Fibroblast of the aortic adventitia (primary cell): ENCODE measurements around the gene ZNF586. TPM values are rescaled to one million over a fixed set of nuclear protein-coding genes. Genes with fewer than 3 reads are reported as not detected.
A peak's percentile ranks its signal among the peaks of the same experiment; 100 is the strongest.
"Not testable (repeated sequence)": the region's sequence is repeated elsewhere in the genome, so short reads cannot be mapped to it uniquely, and the experiment has no call there.

Experiments
- DNase-seq: peaks from one replicate; pipeline ENCODE4 v3.0.0-alpha.2; 2010; ENCODE audit warnings: low read depth
- H3K4me3 ChIP-seq: 2 replicates; pipeline ENCODE4 v1.5.1; 2011; ENCODE audit warnings: low read depth, mild to moderate bottlenecking, control low read depth, low read length, moderate library complexity
- total RNA-seq: library from RNA; depleted of rRNA; stranded (reverse); fragments of >200 nt; gene quantifications from 2 replicates; pipeline ENCODE4 v1.2.3, GENCODE V29; 2012; ENCODE audit warnings: low replicate concordance
- TF ChIP-seq, protein P1 (sequence below): IDR thresholded peaks from 2 replicates; pipeline ENCODE4 v1.5.1; 2011; ENCODE audit warnings: mild to moderate bottlenecking, low read length, control low read depth, inconsistent platforms; ENCODE audit not compliant: insufficient read depth

Gene ZNF586
- 13.7 and 15.0 TPM in 2 replicates for total RNA-seq

DNA sequence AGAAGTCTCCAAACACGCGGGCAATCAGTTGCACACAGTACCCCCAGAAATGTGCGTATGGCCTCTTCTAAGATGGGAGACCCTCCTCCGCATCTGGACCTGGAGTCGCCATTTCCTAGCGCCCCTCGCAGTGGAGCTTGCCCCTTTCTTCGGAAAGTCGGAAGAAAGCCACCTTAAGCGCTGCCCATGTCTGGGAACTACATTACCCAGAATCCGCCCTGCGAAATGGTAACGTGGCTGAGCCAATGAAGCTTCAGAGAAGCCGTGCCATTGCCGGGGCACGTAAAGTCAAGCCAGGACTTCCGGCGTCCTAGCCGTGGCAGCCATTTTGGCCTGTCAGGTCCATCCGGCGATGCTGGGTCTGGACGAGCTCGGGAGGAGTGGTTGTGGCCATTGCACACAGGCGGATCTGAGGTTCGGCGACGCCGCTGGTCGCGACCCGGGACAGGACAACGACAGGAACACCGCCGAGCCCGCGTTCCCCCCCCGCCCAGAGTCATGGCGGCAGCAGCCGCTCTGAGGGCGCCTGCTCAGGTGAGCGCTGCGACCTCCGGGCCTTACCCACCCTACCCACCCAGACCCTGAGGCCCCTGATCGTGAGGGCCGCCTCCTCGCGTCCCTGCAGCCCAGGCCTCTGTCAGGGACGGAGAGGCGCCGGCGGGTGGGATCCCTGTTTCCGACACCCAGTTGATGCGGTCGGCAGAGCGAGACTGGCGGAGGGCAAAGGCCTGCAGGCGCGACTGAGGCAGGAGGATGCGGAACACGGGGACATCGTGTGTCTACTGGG is at the start of gene ZNF586:
Gene ZNF586, plus strand, starts transcription at position 332 of the 787 bp plus-strand sequence. Its CDS starts 167 bp downstream, at position 499.
- peak; percentile 92 for DNase-seq
- TF ChIP-seq, protein P1, sequence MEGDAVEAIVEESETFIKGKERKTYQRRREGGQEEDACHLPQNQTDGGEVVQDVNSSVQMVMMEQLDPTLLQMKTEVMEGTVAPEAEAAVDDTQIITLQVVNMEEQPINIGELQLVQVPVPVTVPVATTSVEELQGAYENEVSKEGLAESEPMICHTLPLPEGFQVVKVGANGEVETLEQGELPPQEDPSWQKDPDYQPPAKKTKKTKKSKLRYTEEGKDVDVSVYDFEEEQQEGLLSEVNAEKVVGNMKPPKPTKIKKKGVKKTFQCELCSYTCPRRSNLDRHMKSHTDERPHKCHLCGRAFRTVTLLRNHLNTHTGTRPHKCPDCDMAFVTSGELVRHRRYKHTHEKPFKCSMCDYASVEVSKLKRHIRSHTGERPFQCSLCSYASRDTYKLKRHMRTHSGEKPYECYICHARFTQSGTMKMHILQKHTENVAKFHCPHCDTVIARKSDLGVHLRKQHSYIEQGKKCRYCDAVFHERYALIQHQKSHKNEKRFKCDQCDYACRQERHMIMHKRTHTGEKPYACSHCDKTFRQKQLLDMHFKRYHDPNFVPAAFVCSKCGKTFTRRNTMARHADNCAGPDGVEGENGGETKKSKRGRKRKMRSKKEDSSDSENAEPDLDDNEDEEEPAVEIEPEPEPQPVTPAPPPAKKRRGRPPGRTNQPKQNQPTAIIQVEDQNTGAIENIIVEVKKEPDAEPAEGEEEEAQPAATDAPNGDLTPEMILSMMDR = no peak
- H3K4me3 ChIP-seq = peak within 1 kb of the TSS; percentile 84

DNA sequence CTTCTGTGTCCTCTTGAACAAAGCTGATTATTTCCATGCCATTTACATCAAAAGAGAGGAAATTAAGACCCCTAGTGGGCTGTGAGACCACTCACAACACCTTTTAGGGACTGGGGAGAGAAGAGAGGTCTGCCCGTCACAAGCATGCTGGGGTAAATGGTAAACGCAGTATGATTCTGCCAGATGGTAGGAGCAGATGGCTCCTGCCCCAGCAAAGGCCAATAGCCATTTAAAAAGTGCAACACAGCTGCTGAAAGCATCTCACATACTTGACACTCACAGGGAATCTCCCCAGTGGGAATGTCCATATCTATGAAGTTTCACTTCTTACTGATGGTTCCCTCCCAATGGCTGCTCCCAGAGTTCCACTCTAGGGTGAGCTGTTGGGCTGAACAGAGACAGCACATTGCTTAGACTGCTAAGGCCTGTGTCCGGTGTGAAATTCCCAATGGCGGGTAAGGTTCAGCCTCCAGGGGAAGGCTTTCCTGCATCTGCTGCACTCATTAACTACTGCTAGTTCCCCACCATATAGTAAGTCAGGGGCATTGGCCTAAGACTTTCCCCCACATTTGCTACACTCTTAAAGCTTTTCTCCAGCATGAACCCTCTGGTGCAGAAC is 49.5 kb upstream of the ZNF586 start:
- H3K4me3 ChIP-seq = no peak overlapping the region
- DNase-seq = no peak
- TF ChIP-seq, protein P1 = no peak

DNA sequence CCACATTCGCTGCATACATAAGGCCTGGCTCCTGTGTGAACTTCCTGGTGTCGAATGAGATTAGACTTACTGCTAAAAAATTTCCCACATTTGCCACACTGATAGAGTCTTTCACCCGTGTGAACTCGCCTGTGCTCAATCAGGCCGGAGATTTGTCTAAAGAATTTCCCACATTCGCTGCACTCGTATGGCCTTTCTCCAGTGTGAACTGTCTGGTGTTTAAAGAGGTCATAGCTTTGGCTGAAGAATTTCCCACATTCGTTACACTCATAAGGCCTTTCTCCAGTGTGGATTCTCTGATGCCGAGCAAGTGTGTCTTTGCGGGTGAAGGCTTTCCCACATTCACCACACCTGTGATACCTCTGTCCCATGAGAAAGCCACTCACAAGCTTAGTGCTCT is 48.6 kb upstream of the ZNF586 start:
- TF ChIP-seq, protein P1 = no peak
- DNase-seq = no peak

DNA sequence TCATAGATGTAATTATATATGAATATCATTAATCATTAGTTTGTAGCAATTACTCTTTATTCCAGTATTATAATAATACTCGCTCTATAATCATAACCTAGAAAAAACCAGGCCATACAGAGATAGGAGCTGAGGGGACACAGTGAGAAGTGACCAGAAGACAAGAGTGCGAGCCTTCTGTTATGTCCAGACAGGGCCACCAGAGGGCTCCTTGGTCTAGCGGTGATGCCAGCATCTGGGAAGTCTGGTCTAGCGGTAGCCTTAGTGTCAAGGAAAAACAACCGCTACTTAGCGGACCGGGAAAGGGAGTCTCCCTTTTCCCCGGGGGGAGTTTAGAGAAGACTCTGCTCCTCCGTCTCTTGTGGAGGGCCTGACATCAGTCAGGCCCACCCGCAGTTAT is 31.2 kb upstream of the ZNF586 start:
- H3K4me3 ChIP-seq = not testable (repeated sequence)
- DNase-seq = peak; percentile 50
- TF ChIP-seq, protein P1 = peak; percentile 46

More for the DNA sequence above, 48.6 kb upstream of the ZNF586 start:
- H3K4me3 ChIP-seq = no peak overlapping the region

DNA sequence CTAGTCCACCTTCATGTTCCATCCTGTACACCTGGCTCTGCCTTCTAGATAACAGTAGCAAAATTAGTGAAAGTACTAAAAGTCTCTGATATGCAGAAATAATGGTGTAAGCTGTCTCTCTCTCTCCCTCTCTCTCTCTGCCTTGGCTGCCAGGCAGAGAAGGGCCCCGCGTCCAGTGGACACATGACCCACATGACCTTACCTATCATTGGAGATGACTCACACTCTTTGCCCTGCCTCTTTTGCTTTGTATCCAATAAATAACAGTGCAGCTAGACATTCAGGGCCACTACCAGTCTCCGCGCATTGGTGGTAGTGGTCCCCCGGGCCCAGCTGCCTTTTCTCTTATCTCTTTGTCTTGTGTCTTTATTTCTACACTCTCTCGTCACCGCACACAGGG is 30.7 kb upstream of the ZNF586 start:
- DNase-seq, H3K4me3 ChIP-seq: not testable (repeated sequence)

DNA sequence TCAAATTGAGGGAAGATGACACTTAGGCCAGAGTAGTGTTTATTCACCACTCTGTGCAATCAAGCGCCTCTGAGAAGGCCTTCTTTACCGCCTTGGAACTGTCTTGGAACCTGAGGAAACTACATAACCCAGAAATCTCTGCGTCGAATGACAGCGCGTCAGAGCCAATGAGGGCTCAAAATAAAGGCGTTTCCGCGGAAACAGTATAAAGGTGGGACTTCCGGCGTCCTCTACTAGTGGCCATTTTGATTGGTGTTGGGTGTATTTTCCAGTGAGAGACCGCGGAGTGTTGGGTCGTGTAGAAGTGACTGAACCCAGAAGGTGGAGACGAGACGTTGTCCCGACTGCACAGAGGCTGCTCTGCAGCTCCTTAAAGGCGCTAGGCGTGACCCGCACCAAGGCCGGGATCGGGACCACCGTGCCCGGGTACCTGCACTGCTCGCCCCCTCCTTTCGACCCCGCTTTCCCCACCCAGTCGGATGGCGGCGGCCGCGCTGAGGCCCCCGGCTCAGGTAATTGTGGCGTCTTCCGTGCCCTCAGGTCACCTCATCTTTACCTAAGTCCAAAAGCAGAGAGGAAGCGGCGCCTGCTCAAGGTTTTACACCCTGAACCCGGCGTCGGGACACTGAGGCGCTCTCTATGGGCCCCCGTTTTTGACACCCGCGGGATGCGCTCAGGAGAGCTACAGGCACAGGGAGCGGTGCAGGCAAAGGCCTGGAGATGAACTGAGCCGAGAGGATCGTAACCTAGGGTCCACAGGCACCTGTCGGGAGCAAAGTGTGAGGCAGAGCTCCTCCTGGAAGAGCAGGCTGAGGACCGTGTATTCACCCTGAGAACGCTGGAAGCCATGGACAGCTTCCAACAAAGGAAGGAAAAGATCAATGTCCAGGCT is 22.6 kb upstream of the ZNF586 start, which contains the start of gene ZNF776:
Gene ZNF776, plus strand, starts transcription at position 236 of the 892 bp plus-strand sequence. Its CDS starts 244 bp downstream, at position 480.
- TF ChIP-seq, protein P1 = no peak
- H3K4me3 ChIP-seq = peak within 1 kb of the TSS; percentile 98
- DNase-seq = peak; percentile 93
